Left colon (tissue), 2 donors: Measurements from ENCODE around the gene TXNL4A. TPM values are rescaled to one million over a fixed set of nuclear protein-coding genes. Genes with fewer than 3 reads are reported as not detected.
"Not testable (repeated sequence)": the region's sequence is repeated elsewhere in the genome, so short reads cannot be mapped to it uniquely, and the experiment has no call there.

Source experiments
- ATAC-seq: fragments of 200-7000 bp; cut with Tn5 transposase; one replicate; pipeline ENCODE4 v1.9.1; 2020; ENCODE audit warnings: mild to moderate bottlenecking, moderate library complexity
- DNase-seq, 2 donors: peaks; one replicate each; pipeline ENCODE4 v3.0.0-alpha.2; 2020
- intact Hi-C, 2 donors: fragments of 100-400 bp; cut with DNase I in 1 of 2; cut with micrococcal nuclease in 1 of 2; formaldehyde crosslinking; loops; one replicate each; pipeline versions ENCODE4 v1.11.2 to v1.14.0; 2022; cut with DNase I, micrococcal nuclease
- total RNA-seq, 2 donors: library from RNA; stranded (reverse); fragmentation: NEBNext Ultra II Directional; extraction: Animal tissue kit (Norgen Biotek cat#: 25700); gene quantifications; one replicate each; pipeline ENCODE4 v1.2.1, GENCODE V29; 2021
- donor health status: DM: no; HTN: no; CAD: no.
- donor health status: DM: yes; HTN: yes; CAD: no.

Gene TXNL4A
- total RNA-seq, 2 donors from 2014 or later, result 72.6 to 96.2 TPM

GRCh38 chr18:79971211-79971952, 17.0 kb downstream of the TXNL4A start:
- intact Hi-C loops, result no loop called here
- DNase-seq (no peak), ATAC-seq (no peak)

GRCh38 chr18:79970419-79971133, 17.8 kb downstream of the TXNL4A start:
- no peak for ATAC-seq
- DNase-seq, result no peak
- intact Hi-C loops, result no loop called here

GRCh38 chr18:79965119-79965902, 23.1 kb downstream of the TXNL4A start:
- peak; percentile 85 to 89 for DNase-seq
- peak; percentile 60 for ATAC-seq
- intact Hi-C loops, result no loop called here

GRCh38 chr18:79964330-79965118, 23.8 kb downstream of the TXNL4A start, which contains the start of gene HSBP1L1:
TSS of gene HSBP1L1 (plus strand) at chr18:79964643. CDS start at chr18:79964736, 93 bp downstream.
- intact Hi-C loops, result no loop called here
- DNase-seq (peak; percentile 75 to 86), ATAC-seq (peak; percentile 82)

DNA sequence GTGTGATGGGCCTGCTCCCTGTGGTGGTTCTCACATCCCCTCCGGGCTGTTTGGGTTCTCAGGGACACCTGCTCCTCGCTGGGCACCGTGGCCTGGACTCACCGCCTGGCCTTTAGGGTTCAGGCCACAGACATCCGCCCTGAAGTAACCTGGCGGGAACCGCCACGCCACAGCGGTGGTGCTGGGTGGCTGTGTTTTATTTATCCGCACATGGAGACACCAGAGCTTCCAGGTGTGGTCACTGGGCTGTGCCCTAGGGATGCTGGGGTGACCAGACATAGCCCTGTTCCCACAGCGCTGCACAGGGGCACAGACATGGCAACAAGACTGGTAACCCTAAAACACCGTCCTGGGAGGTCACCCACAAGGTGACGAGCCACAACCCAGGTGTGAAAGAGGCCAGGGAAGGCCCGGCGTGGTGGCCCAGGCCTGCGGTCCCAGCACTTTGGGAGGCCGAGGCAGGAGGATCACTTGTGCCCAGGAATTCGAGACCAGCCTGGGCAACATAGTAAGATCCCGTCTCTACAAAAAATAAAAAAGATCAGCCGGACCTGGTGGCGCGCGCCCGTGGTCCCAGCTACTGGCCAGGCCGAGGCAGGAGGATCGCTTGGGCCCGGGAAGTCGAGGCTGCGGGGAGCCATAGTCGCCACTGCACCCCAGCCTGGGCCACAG, 24.6 kb downstream of the TXNL4A start:
- no peak for ATAC-seq
- DNase-seq, result no peak
- intact Hi-C loops, result no loop called here

- intact Hi-C loops, result no loop called here
- no peak for ATAC-seq
- no peak for DNase-seq
Measured at GRCh38 chr18:79962835-79963657, 25.3 kb downstream of the TXNL4A start.

DNA sequence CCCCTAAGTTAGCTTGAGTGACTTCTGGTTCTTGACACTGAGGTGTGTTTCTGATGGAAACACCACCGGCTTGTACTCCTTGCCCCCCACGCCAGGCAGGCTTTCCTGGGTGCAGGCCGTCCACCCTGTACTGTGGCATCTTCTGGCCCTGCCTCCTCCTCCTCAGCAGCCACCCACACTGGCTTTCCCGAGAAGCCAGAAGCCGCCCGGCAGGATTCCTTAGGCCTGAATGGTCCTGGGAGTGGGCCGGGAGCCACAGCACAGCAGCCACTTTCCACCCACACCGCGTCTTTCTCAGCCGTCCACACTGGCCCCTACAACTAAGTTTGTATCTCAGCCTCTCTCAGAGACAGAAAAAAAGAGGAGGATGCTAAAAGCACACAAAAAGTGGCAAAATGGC, 26.1 kb downstream of the TXNL4A start:
- DNase-seq (no peak), ATAC-seq (no peak)
- intact Hi-C loops, result no loop called here

- intact Hi-C loops, result no loop called here
- peak; percentile 51 to 71 for DNase-seq
- peak; percentile 27 for ATAC-seq
Measured at GRCh38 chr18:79961527-79962291, 26.7 kb downstream of the TXNL4A start.

DNA sequence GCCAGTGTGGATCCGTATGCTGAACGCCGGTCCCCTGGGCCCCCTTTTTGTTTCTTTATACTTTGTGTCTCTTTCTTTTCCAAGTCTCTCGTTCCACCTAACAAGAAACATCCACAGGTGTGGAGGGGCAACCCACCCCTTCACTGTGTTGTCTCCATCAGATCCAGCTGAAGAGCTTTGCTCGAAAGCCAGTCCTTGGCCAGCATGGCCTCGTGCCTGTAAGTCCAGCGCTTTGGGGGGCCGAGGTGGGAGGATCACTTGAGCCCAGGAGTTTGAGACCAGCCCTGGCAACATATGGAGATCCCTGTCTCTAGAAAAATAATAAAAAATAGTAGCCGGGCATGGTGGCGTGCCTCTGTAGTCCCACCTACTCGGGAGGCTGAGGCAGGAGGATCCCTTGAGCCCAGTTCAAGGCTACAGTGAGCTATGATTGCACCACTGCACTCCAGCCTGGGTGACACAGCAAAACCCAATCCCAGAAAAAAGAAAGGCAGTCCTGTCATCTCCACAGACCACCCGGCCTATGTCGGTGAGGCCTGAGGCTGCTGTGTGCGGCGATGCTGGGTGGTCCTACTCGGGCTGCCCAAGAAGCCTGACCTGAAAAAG, 27.3 kb downstream of the TXNL4A start:
- DNase-seq (no peak), ATAC-seq (no peak)
- intact Hi-C loops, result no loop called here

DNA sequence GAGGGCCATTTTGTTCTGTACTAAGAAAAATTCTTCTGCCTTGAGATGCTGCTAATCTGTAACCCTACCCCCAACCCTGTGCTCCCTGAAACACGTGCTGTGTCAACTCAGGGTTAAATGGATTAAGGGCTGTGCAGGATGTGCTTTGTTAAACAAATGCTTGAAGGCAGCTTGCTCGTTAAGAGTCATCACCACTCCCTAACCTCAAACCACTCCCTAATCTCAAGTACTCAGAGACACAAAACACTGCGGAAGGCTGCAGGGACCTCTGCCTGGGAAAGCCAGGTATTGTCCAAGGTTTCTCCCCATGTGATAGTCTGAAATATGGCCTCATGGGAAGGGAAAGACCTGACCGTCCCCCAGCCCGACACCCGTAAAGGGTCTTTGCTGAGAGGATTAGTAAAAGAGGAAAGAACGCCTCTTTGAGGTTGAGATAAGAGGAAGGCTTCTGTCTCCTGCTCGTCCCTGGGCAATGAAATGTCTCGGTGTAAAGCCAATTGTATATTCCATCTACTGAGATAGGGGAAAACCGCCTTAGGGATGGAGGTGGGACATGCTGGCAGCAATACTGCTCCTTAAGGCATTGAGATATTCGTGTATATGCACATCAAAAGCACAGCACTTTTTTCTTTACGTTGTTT, 28.1 kb downstream of the TXNL4A start:
- intact Hi-C loops, result not testable (repeated sequence)
- DNase-seq (peak in 1 of 2 donors; percentile 49), ATAC-seq (peak; percentile 19)

DNA sequence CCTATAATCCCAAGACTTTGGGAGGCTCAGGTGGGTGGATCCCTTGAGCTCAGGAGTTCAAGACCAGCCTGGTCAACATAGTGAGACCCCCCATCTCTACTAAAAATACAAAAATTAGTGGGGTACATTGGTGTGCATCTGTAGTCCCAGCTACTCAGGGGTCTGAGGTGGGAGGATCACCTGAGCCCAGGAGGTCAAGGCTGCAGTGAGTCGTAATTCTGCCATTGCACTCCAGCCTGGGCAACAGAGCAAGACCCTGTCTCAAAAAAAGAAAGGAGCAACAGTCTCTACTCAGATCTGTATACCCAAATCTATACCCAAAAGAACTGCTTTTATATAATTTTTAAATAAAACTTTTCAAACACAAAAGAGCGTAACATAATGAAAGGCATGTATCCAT, 29.4 kb downstream of the TXNL4A start:
- intact Hi-C loops, result no loop called here
- ATAC-seq (no peak), DNase-seq (no peak)

DNA sequence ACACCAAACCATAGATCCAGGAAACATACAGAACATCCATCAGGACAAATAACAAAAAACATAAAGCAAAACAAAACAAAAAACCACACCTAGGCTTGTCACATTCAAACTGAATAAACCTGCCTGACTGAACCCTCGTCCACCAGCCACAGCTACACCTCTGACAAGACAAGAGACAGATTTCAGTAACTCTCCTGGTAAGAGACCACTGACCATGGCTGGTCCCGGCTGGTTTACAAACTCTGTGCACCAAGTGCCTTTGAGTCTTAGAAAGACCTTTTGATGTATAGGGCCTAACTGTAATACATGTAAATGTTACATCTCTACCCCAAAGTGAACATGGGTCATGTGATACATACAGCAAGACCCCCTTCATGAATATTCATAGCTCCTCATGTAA, 32.1 kb downstream of the TXNL4A start:
- peak; percentile 2 to 18 for DNase-seq
- ATAC-seq, result no peak
- intact Hi-C loops, result no loop called here

- intact Hi-C loops, result no loop called here
- peak; percentile 8 to 15 for DNase-seq
- no peak for ATAC-seq
Measured at GRCh38 chr18:79955302-79956075, 32.9 kb downstream of the TXNL4A start.

DNA sequence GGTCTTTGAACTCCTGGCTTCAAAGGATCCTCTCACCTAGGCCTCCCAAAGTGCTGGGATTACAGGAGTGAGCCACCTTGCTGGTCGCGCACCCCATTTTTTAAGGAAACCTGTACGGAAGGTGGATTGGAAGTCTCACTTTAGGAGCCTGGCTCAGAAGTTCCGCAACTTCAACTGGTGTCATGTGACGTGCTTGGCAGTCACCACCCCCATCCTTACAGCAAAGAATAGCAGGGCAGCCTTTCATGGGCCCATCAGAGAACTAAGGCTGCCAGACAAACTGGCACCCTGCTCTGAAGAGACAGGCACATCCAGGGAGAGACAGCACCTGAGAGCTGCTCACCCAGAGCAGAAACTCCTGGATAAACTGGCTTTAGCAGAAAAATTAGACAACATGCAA, 33.6 kb downstream of the TXNL4A start:
- intact Hi-C loops, result no loop called here
- ATAC-seq (no peak), DNase-seq (peak in 1 of 2 donors; percentile 45)

- intact Hi-C loops, result no loop called here
- peak; percentile 69 to 88 for DNase-seq
- peak; percentile 67 for ATAC-seq
Measured at GRCh38 chr18:79953971-79954651, 34.3 kb downstream of the TXNL4A start.
